HG02623 (cell line): Measurements from ENCODE around the gene CPEB2.
"Not testable (repeated sequence)": the region's sequence is repeated elsewhere in the genome, so short reads cannot be mapped to it uniquely, and the experiment has no call there.

ENCODE experiments used
- ATAC-seq: cut with Tn5 transposase; IDR thresholded peaks from one replicate; pipeline ENCODE4 v1.9.1; 2021; ENCODE audit warnings: moderate library complexity; ENCODE audit not compliant: unreplicated experiment

The CPEB2 gene

GRCh38 chr4:15043226-15043625 lies 40.9 kb downstream of the CPEB2 start:
- no peak for ATAC-seq

GRCh38 chr4:15043922-15044321 lies 41.6 kb downstream of the CPEB2 start:
- no peak for ATAC-seq

DNA sequence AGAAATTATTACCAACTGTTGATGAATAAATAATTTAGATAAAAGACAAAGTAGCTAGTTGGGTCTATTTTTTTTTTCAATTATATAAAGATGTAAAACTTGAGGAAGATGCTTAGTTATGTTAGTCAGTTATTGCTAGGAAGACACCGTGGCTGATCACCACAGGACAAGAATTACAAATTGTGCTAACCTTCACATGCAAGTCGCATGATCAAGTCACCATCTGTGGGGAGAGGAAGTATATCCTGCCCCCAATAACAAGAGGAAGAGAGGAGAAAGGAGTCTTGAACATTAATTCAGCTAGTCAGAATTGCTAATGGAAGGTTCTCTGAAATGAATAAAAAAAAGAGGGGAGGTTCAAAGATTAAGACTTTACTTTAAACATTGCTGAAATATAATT lies 52.3 kb downstream of the CPEB2 start:
- ATAC-seq, result no peak

DNA sequence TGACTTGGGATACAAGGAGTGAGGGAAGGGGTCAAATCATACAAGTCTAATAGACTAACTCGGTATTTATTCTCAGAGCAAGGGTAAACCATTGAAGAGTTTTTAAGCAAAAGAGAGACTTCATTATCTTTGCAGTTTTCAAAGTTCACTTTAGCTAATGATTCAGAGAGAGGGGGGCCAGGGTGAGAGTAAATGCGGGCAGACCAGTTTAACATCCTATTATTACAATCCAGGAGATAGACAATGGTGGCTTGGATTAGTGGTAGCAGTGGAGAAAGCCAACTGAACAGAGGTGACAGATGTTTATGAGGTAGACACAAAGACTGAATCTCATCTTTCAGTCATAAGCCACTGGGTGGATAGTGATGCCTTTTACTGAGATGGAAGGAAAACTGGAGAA lies 57.9 kb downstream of the CPEB2 start:
- ATAC-seq, result no peak

DNA sequence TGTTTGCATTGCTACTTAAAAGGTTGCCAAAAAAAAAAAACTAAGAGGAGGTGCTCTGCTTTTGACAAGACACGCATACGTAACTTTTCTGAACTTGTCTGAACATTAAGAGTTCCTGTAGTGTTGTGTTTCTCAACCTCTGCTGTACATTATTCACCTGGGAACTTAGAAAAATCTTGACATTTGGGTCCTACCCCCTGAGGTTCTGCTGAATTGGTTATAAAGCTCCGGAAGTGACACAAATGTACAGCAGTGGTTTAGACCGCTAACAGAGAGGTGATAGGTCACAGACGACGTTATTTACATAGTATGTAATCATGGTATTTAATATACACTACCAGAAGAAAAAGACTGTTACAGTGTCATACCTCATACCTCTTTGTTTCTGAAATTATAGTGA lies 61.1 kb downstream of the CPEB2 start:
- no peak for ATAC-seq

DNA sequence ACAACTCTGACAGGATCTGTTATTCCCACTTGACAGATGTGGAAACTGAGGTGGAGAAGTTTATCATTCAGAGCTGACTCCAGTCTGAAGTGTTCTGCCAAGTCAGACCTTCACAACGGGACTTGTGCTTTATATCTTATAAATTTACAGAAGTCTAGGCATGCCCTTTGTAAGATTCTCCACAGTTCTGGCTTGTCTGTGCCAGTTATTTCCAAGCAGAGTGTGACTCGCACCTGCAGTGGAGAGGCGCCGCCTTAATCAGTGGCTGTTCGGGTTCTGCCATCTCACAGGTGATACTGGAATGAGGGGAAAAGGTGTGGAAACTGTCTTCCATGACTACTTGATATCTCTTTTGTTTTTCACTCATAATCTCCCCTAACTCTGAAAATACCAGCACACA lies 63.2 kb downstream of the CPEB2 start:
- no peak for ATAC-seq

GRCh38 chr4:15066140-15066539 lies 63.9 kb downstream of the CPEB2 start:
- ATAC-seq, result no peak

- no peak for ATAC-seq
Measured at GRCh38 chr4:15068298-15068697, 66.0 kb downstream of the CPEB2 start.

GRCh38 chr4:15075875-15076274 lies 73.6 kb downstream of the CPEB2 start:
- ATAC-seq, result no peak

- no peak for ATAC-seq
Measured at GRCh38 chr4:15077969-15078368, 75.7 kb downstream of the CPEB2 start.

DNA sequence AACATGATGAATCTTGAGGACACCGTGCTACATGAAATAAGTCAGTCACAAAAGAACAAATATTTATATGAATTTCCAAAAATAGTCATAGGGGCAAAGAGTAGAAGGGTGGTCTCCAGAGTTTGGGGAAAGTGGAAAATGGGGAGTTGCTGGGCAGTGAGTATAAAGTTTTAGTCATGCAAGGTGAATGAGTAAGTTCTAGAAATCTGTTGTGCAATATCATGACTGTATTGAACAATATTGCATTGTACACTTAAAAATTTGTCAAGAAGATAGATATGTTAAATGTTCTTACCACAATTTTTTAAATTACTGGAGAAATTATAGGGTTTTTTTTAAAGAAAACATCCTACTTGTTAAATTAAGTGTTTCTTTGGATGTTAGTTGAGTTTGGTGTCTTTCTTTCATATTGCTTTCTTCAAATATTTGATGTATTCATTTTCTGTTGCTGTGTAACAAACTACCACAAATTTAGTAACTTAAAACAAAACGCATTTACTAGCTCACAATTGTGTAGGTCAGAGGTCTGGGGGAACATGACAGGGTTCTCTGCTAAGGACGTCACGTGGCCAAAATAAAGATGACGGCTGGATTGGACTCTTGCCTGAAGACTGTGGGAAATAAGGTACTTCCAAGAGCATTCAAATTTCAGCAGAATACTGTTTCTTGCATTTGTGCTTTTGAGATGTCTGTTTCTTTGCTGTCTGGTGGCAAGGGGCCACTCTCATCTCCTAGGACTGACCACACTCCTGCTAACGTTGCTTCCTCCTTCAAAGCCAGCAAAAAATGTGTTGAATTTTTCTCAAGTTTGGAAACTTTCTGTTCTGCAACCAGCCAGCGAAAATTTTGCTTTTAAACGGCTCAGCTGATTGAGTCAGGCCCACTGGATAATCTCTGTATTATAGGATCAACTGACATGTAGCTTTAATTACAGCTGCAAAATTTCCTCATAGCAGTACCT lies 76.7 kb downstream of the CPEB2 start:
- ATAC-seq, result no peak

GRCh38 chr4:15084780-15085179 lies 82.5 kb downstream of the CPEB2 start:
- ATAC-seq, result no peak

DNA sequence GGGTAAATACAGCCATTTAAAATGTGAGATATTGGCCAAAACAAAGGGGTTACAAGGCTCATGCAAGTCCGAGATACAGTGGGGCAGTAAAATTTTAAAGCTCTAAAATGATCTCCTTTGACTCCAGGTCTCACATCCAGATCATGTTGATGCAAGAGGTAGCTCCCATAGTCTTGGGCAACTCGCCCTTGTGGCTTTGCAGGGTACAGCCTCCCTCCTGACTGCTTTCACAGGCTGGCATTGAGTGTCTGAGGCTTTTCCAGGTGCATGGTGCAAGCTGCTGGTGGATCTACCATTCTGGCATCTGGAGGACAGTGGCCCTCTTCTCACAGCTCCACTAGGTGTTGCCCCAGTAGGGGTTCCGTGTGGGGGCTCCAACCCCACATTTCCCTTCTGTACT lies 83.5 kb downstream of the CPEB2 start:
- not testable (repeated sequence) for ATAC-seq

DNA sequence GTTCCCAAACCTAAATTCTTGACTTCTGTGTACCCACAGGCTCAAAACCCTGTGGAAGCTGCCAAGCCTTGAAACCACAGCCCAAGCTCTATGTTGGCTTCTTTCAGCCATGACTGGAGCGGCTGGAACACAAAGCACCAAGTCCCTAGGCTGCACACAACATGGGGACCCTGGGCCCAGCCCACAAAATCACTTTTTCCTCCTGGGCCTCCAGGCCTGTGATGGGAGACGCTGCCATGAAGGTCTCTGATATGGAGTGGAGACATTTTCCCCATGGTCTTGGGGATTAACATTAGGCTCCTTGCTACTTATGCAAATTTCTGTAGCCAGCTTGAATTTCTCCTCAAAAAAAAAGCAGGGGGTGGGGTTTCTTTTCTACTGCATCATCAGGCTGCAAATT lies 84.0 kb downstream of the CPEB2 start:
- not testable (repeated sequence) for ATAC-seq

DNA sequence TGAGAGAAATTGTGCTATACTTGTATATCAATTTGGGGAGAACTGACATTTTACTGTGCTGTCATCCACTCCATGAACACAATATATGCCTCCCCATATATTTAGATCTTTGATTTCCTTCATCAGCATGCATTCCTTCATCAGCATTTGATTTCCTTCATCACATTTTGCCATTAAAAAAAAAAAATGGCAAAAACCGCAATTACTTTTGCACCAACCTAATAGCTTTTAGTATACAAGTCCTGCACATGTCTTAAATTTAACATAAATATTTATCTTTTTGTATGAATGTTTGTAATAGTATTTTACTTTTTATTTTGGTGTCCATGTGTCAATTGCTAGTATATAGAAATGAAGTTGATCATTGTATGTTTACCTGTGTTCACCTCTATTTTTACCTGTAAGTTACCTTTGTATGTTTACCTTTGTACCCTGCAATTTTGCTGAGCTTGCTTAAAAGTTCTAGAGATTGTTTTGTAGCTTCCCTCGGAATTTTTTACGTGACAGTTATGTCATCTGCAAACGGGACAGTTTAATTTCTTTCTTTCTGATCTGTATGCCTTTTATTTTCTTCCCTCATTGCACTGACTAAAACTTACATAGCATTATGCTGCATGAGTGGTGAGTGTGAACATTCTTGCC lies 86.2 kb downstream of the CPEB2 start:
- ATAC-seq, result no peak

DNA sequence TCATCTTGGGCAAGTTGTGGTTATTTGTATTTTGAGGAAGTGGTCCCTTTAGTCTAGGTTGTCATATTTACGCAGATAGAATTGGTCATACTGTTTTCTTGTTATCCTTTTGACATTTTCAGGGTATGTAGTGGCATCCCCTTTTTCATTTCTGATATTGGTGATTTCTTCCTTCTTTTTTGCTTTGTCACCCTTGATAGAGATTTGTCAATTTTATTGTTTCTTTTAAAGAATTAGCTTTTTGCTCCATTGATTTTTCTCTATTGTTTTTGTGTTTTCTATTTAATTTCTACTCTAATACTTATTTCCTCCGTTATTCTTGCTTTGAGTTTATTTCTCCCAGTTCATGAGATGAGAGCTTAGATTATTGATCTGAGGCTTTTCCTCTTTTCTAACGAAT lies 87.7 kb downstream of the CPEB2 start:
- ATAC-seq, result no peak

DNA sequence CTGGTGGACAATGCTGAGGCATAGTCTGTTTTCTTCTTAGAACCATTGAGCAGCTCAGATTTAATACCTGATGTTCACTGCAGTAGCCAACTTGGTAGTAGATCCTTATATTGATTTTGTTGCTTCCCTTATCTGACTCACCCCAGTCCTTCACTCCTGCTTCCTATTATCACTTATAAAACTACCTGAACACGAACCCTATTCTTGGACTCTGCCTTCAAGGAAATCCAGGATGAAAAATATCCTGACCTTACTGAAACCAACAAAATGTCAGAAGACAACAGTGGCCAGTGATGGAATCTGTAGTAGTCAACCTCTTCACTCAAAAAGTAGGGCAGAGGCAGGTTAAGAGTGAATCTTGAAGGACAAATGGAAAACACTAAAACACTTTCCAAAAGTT lies 98.1 kb downstream of the CPEB2 start:
- no peak for ATAC-seq

DNA sequence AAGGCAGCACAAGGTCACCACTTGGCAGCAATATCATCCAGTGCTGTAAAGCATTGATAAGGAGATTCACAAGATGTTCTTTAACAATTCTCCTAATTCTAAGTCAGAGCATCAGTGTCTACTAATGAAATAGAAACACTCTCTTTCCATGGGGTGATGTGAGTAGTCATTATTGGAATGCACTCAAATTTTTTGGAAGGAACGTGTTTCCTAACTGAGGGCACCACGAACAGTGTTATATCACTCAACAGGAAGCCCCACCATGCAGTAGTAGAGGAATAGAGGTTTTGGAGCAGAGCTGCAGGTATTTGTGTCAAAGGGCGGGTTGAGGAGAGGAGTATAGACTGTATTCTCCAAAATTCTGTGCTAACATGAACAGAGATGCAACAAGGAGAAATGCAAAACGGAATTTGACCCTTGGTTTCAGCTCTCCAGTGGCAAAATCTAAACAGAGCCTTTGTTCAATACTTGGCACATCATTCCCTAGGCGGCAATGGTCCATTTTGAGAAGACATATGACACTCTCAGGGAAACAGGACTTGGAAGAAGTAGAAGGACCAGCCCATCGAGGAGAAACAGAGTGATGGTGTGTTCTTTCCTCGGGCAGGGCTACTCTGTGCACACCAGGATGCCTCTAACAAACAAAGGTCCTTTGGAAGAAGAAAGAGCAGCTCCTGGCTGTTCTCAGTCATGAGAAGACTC lies 98.9 kb downstream of the CPEB2 start:
- ATAC-seq, result no peak

DNA sequence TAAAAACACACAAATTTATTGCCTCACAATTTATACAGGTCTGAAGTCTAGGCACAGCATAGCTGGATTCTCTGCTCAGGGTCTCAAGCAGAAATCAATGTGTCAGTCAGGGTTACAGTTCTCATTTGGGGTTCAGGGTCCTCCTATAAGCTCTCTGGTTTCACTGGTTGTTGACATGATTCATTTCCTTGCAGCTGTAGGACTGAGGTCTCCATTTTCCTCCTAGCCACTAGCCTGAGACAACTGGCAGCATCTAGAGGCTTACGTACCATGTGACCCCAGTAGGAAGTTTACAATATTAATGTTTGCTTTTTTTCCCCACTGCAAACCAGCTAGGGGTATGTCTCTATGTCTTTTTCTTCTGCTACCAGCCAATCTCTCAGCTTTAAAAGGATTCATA lies 102.5 kb downstream of the CPEB2 start:
- ATAC-seq, result no peak

DNA sequence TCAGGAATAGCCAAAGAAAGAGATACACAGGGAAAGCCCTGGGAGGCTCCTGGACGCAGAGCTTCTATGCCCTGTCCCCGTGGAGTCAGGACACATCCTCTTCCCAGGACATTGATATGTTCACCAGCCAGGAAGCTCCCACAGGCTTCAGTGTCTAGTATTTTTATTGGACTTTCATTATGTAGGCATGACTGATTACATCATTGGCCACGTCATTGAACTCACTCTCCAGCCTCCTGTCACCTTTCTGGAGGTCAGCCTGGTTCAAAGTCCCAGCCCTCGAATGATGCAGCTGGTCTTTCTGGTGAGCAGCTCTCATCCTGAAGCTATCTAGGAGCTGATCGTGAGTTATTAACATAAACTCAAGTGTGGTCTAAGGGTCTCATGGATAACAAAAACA lies 104.1 kb downstream of the CPEB2 start:
- no peak for ATAC-seq

DNA sequence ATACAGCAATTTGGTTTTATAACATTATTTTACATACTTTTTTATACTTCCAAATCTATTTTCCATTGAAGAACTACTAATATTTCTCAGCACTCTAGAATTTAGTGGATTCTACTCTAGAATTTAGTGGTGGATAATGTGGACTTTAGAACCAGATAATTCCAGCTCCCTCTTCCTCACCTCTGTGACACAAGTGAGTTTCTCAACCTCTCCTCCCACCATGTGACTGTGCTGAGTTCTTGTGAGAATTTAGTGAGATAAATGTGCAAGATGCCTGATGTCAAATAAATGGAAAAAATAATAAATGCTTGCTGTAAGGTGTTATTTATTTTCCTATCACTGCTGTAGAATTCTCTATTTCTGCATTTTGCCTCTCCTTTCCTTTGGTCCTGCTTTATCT lies 107.3 kb downstream of the CPEB2 start:
- no peak for ATAC-seq

DNA sequence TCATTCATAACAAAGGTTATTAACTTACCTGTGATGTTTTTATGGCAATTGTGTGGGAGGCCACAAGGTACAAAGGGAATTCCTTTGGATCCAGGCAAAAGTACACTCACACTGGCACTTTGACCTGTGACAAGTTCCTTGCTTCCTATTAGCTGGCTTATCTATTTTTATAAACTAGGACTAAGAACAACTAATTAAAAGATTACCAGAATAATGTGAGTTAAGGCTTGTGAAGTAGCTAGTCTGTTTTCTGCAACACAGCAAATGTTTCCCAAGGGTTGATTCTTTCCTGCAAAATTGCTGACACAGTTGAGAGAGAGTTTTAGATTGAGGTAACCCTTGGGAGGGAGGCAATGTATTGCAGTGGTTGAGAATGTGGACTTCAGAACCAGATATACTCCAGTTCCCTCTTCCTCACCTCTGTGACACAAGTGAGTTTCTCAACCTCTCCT lies 107.9 kb downstream of the CPEB2 start:
- no peak for ATAC-seq
